Right kidney (tissue), 1 donor: ENCODE measurements around the gene LHX2.

Experiments used
- DNase-seq: peaks from one replicate; pipeline ENCODE4 v3.0.0-alpha.2; 2016

Gene LHX2

DNA sequence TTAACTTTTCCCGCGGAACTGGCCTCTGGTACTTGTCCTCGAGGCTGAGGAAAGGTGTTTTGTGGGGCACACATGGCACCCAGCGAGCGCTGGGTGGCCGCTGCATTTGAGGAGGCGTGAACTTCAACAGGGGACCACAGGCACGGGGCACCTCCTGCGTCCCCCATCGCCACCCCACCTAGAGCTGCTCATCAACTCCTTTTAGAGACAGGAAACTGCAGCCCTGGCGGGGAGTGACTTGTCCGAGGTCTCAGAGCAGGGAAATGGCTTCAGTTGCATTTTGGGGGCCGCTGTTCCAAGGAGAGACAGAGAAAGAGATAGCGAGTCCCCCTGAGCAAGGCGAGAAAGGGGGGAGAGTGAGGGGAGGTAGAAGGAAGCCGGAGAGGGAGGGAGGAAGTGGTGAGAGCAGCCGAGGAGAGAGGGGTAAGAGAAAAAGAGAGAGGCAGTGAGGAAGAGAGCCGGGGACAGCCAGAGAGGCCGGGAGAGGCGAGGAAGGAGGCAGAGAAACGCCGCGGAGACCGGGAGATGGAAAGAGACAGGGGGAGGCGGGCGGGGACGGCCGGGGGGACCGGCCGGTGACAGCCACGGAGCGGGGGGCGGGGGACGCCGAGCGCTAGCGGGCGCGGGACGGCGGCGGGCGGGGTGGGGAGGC is 12.5 kb upstream of the LHX2 start:
- peak; percentile 48 for DNase-seq

DNA sequence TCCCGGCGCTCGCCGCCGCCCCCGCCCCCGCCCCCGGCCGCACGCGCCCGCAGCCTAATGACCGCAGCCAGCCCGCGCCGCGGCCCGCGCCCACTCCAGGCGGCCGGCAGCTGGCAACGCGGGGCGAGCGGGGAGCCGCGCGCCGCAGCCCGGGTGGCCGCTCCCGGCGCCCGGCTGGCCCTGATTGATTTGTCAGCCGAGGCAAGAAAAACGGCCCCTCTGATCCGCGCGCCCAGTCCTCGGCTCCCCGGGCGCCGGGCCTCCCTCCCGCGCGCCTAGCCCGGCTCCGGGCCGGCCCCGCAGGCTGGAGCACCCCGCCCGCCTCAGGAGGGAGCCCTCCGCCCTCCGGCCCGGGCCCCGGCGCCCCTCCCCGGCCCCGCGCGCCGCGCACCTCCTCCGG is 11.9 kb upstream of the LHX2 start:
- no peak for DNase-seq

DNA sequence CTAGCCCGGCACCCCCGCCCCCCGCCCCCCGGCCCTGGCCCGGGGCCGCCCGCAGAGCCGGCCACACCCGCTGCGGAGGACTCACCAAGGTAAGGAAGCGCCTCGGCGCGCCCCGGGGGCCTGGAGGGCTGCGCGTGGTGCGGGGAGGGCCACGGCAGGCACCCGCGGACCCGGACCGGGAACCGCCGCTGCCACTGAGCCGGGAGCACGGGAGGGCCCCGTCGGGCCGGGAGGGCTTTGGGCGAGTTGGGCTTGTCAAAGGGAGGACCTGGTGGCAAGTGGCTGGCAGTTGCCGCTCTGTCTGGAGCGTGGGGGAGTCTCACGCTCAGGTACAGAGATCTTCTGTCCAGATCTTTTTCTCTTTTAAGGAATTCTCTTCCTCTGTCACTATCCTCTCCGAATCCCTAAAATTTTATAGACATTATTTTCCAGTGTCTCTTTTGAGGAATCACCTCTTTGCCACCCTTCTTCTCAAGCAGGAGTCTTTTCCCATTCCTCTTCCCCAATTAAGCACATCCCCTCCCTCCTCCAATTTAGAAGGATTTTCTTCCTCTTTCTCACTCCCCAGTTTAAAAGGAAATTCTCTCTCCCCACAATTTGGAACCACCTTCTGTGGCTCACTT is 11.3 kb upstream of the LHX2 start:
- peak; percentile 53 for DNase-seq

DNA sequence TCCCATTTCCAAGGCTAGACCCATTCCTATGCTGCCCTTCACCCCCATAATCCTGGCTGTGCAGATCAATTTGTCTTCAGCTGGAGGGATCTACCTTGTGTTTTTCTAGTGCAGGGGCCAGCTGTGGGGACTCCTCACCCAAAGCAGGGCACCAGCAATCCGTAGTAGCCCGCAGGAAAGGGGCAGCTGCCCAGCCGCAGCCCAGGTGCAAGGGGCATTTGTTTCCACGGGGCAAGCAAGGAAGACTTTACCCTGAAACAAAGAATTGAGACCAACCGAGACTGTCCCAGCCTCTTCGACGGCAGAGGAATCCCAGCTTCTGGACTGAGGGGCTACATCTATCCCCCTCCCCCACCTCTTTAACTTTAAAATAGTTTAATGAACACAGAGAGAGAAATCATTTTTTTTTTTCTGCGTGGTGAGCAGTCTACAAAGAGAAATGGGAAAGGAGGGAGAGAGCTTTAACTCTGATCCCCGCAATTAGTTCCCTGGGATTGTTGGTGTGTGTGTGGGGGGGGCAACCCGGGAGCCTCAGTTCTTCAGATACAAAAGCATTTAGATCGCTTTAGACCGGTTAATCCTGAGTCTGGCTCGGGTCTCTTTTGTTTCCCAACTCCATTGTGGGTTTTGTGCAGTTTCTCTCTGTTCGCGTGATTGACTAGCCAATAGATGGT is 10.6 kb upstream of the LHX2 start:
- DNase-seq = peak; percentile 37

DNA sequence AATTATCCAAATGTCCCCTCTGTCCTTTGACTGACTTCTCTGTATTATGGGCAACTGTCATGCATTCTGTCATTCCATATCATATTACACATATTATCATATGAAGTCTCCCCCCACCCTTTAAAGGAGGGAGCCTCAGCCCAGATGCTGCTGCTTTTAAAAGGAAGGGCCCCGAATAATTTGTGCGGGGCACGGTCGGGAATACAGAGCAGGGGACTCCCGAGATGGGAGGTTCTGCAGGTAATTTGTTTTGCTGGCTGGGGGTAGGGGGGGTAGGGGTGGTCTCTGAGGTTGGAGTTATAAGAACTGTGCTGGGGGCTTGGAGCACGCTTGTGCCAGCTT is 10.1 kb upstream of the LHX2 start:
- peak; percentile 31 for DNase-seq

DNA sequence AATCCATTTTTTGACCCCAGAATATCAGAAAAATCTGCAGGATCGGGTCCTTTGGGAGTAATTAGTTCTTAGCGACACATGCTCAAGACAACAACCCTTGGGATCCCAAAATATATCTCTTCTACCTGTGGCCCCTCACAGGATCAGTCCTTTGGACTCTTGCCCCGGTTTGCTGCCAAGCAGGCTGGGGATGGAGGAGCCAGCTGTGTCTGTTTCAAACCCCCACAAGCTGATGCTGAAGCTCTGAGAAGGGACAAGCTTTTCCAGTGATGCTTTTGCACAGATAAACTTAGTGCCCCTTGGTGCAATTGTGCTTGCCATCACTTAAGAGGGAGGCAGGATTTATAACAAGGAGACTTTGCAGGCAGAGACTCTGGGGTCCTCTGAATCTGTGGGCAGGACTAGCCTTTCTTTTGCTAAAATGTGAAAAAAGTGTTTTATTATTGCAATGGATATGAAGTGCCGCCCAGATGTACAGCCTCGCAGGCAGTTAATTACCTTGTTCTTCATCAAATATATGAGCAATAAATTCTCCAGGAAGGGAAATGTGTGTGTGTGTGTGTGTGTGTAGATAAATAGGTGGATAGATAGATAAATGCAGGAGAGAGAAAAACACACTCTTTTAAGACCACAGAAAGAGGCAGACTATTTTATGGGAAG is 9.6 kb upstream of the LHX2 start:
- peak; percentile 19 for DNase-seq

DNA sequence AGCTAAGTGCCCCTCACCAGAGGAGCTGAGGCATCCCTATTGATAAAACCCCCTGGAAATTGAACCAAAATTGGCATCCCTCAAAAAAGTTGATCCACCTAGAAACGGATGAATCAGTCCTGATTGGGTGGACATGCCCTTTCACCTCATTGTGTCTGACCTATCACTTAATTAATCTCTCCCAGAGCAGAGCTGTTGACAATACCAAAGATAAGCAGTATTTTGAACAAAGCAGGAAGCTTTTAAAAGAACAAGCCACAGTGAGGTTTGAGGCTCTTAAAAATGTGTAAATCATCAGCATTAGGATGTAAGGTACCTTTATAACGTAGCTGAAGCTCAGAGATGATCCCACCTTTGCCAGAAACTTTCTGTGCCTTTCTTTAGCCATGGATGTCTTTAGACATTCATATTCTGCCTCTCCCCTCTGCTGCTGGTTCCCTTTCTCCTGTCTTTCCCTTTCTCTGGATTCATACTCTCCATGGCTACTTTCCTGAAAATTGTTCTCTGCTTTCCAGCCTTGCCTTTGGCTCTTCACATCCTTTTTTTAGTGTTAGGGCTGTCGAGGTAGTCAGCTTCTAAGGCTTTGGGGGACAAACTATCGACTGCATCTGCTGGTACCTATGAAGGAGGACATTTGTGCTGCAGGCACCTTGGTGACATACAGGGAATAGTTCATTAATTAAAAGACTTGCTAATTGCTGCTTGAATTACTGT is 7.8 kb upstream of the LHX2 start:
- DNase-seq = peak; percentile 12

DNA sequence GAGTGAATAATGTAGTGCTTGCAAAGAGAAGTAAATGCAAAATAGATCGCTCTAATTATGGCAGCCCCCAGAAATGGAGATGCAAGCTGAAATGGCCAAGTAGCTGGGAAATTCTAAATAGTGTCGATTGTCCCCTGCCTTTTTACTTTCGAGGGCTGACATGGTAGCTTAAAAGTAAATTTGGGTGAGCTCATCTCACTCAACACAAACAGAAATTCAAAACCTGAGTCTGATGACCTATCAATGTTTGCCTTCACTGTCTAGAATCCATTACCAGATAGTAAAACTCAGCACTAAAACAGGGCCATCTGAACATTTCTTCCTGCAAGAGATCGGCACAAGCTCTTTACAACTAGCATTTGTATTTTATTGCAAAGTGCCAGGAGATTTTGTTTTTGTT is 7.0 kb upstream of the LHX2 start:
- no peak for DNase-seq

DNA sequence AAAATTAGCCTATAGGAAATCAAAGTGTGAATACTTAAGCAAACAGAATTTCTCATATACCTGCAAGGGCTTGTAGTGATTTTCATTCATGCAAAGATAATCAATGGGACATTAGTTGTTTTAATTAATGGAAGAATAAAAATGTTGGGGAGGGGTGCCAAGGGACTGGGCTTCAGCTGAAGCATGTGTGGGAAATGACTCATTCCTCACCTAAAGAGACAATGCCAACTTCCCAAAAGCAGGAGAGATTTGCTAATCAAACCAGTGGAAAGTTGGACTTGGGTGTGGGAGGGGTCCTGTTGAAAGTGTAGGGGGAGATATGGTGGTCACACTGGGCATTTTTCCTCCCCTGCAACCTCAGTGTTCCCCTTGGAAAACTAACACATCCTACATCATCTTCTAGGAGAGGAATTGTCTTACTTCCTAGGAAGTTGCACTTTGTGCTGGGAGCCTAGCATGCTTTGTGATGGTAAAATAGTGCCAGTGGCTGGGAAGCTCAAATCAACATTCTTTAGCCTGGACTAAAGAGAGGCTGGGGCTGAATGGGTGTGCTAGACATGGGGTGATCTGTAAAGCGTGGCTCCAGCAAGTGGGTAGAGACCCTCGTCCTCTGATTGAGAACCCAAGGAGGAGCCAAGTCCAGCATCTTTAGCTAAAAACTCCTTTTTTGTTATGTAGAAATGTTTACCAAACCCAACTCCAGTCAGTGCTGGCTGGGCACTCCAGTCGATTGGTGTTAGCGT is 6.4 kb upstream of the LHX2 start:
- no peak for DNase-seq

DNA sequence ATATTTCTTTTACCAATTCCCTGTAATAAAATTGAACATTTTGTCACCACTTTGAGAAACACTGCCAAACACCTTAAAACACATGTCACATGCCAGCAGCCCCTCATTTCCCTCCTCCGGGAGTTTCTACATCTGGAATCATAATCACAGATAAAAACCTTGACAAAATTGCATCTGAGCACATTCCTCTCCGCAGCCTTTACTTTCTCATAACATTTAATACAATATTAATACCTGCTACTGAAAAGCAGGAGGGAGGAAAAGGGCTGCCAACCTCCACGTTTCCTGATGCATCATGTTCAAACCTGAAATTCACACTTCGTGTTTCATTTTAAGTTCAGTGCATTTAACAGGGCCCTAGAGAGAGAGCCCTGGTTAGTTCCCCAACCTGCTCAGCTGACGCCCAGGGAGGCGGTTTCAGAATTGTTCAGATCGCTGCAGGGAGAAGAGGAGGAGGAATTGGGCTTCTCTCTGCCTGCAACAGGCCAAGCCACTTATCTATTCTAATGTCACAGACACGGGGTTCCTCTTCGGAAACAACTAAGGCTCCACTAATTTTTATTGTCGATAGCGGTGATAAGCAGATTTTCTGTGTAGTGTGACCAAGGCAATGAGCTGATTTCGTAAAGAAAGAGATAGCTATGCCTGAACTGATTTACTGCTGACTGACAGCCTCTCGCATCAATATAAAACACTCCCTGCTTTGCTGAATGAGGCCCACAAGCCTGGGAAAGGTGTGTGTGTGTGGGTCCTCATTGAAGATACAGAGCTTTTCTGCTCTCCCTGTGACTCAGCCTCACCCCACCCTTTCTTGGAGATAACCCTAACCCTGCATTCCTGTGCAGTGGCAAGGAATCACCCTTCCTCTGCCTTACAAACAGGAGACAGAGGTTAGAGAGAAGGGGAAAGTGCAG is 4.9 kb upstream of the LHX2 start:
- DNase-seq = peak; percentile 20

DNA sequence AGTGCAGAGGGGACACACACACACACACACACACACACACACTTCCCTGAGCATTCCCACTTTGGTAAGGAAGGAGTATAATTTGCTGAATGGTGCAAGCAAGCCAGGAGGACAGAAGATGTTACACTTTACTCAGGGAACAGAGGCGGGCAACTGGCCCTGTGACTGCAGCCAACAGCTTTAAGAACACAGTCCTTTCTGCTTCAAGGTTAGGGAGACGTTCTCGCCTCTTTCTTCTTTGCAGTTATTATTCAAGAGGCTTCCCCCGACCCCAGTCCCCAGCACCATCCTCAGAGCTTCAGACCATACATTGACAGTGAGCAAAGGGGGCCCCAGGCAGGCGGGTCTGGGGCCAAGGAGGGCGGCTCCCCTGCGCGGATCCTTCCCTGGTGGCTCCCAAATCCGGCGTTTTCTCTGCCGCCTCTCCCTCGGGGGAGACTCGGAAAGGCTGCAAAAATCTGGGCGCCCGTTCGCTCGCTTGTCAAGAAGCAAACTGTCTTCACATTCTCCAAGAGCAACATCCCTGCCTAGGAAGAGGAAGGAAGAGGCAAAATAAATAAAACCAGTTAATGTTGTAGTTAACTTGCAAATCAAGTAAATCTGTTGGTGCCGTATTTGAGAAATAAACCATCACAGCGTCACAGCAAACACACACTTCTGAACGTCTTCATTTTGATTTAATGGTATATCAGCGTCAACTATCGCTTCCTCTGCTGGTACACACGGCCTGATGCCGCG is 3.8 kb upstream of the LHX2 start:
- peak; percentile 46 for DNase-seq

DNA sequence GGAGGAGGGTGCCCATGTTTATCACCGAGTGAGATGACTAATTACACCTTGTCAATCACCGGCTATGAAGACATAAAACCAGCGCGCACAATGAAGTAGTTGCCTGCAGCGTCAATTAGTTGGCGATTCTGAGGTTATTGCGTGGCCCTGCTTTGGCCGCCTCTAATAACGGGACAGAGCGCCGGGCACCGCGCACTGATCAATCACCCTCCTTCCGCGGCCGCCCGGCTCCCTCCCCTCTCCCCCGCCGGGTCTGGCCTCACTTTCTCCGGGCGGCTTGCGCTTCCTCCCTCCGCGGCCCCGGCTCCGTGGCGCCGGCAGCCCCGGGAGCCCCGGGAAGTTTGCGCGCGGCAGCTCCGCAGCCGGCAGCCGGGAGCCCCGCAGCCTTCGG is 3.3 kb upstream of the LHX2 start:
- peak; percentile 76 for DNase-seq

DNA sequence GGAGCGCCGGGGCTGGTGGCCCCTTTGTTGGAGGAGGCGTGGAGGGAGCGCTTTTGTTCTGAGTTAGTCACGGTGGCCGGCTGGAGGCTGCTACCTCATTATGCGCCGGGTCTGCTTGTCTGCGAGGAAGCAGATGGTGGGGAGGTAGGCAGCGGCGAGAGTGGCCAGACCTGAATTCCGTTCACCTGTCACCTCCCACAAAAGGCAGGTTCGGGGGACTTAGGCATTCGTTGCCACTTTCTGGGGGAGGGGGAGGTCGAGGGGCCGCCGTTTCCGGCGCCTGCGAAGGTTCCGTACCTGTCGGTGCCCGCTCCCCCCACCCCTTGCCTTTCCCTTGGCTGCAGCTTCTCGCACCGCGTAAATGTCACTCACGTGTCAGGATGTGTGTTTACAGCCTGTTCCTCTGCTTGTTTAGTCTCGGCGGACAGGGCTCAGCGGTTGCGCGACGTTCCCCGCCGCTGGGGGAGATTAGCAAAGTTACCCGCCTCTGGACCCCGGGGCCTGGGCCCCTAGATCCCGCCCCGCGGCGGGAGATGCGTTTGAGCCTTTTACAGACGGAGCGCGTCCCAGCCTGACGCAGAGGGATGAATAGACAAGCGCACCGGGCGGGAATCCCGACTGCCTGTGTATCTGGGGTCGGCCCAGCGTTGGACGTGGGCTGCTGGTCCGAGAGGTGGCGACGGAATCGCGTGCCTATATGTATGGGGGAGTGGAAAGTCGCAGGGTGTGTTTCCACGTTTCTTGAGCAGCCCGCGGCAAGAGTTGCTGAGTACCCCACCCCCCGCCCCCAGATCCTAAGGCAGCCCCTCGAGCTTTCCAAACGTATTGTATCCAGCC is 2.7 kb upstream of the LHX2 start:
- peak; percentile 61 for DNase-seq

DNA sequence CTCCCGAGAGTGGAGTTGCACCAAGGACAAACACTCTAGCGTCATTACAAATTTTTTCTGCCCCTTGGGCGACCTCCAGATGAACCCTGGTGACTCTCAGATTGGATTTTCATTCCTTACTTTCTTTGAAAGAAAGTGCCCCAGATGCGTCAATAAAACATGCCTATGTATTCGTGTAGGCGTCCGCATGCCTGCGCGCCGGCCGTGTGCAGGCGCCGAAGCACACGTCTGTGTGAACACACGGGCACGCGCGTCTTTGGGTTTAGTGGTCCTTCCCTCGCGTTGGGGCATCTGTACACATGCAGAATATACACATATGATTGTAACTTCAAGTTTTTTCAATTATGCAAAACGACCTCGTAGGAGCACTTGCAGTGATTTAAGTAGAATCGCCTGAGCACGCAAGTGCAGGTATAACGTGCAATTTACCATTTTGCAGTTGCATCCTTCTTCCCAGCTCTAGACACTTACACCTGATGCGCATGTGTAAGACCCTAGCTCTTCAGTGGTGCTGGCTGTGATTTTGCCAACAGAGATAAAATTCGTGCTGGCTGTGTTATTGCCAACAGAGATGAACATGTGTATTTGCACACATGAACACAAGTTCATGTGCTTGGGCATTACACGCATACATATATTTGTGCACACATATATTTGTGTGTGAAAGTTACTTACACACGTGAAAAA is 1.9 kb upstream of the LHX2 start:
- peak; percentile 40 for DNase-seq

DNA sequence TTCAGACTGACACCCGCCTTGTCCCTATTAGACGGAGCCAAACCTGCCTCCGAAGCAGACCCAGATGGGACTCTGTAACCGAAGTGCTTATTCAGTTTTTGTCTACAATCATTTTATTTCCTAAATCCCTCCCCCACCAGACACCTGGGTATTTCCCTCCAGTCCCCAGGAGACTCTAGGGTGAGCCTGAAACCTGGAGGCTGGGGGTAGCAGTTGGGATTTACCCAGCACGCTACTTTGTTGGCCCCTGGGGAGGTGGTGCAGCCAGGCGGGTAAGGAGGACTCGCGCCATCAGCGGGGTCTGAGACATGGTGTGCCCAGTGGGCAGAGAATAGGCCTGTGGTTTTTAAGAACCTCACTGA is 1.3 kb upstream of the LHX2 start:
- DNase-seq = peak; percentile 29

DNA sequence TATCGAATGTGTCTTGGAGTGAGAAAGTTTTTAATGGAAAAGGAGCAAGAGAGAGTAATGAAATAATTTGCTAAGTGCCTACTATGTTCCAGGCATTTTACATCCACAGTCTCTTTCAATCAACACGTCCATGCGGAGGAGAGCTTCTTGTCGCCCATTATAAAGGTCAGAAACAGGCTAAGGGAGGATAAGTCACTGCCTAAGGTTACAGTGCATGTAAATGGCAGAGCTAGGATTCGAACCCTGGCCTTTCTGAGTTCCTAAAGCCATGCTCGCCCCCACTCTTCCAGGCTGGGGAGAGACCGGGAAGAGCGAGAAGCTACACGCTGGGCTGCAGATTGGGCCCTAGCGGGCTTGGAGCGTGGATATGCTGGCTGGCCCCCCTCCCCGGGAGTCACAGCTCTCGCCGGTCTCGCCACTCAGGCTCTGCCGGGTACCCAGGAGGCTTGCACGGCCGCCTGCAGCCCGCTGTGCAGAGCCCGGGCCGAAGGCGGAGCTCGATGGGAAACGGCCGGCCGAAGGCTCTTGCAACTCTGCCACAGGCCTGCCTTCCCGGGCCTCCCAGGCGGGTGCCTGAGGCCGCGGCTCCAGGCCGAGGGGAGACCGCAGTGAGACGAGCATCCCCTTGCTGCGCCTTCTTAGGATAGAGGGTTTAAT is 775 bp upstream of the LHX2 start:
- DNase-seq = peak; percentile 68

DNA sequence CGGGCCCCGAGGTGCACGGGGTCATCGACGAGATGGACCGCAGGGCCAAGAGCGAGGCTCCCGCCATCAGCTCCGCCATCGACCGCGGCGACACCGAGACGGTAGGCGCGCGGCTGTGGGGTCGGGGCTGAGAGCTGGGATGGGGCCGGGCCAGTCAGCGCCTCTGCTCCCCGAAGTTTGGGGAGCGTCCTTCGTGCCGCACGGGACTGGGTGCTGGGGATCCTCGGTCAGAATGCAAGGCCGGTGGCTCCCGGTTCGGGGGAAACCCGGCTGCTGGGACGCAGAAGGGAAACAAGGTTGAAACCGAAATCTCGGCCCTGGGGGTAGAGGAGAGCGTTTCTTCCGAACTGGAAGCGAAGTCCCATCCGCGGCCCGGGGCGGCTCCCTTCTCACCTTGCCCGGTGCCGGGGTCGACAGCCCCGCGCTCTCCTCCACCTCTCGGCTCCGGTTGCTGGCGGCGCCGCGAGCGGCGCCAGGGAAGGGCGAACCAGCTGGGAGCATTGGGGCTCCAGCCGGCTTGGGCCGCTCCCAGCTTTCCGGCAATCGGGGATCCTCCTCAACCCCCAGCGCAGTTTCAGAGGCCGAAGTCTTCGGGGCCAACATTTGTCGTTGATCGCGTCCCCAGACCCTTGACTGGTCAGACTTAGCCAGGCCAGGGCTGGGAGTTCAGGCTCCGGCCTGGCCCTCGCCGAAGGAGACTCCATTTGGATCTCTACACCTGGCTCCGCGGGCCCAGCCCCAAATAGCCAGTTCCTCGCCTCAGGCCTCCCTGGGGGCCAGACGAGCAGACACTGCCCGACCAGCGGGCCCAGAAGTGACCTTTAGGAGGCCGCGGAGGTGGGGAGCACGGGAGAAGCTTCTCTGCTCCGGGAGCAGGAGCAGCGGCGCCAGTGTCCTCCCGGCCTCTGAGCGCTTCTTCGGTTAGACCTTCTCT is 1.1 kb downstream of the LHX2 start:
- DNase-seq = peak; percentile 76
